Superior temporal gyrus (tissue), 1 donor: Measurements from ENCODE around the gene SND1.

ENCODE experiments used
- DNase-seq: peaks from one replicate; pipeline ENCODE4 v3.0.0-alpha.2; 2016; ENCODE audit errors: extremely low spot score

Gene SND1

GRCh38 chr7:127995156-127995880 lies 343.3 kb downstream of the SND1 start:
- DNase-seq: peak; percentile 71

- no peak for DNase-seq
Measured at GRCh38 chr7:127995881-127996215, 343.9 kb downstream of the SND1 start.

GRCh38 chr7:127996253-127997071 lies 344.5 kb downstream of the SND1 start:
- no peak for DNase-seq

DNA sequence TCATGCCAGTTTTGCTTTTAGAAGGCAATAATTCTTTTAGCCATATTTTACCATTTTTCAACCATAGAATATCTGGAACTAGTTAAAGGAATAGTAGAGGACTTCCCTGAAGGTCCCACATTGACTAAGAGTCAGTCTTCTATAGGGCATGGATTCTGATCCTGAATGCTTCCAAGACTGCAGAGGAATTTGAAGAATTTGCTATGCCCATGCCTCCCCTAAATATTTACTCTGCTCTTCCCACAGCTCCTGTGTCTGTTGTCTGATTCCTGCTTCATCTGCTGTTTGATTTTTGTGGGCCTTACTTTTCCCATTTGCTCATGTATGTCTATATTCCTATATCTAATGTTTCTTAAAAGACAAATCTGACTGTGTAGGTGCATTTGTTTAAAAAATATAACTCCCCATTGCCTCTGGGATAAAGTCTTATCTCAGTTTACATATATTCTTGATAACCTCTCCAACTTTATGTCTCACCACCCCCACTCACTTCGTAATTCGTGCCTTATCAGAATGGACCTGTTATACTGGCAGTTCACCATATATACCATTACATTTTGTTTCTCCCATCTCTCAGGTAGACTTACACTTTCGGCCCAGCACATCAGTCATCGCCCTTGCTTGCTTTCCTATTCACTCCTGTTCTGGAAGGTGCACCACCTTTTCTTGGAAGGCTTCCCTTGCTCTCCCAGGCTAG lies 345.4 kb downstream of the SND1 start:
- DNase-seq: no peak

DNA sequence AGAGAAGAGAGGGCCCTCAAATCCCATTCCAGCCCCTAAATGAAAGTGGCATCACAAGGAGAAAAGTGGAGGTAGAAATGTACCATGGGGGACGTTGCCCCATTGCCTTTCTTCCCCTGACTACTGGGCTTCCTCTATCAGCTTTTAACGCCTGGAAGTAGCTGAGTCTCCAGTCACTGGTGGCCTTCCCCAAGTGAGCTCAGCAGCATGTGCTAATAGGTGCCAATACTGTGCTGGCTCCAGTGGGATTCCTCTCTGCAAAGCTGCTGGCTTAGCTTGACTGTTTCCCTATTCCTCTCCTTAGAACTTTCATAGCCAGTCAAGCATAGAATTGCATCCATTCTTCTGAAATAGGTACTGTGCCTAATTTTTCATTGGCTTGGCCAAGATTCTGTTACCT lies 346.7 kb downstream of the SND1 start:
- no peak for DNase-seq

GRCh38 chr7:128000048-128000447 lies 348.1 kb downstream of the SND1 start:
- no peak for DNase-seq

DNA sequence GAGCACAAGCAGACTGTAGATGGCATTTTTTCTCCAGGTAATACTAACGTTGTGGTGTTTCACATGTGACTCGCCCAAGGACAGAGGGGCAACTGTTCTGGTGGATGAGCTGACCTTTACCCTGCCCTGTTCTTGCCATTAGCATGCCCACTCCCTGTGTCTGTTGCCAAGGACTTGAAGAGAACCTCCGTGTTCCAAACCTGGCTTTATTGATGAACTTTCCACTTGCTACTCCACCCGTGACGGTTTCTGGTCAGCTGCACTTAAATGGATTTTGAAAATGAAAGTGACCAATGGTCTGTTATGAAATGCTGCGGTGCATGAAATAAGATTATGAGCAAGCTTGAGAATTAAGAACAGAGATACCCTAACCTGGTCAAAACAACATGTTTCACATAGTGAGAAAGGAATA lies 348.9 kb downstream of the SND1 start:
- no peak for DNase-seq

- DNase-seq: peak; percentile 50
Measured at GRCh38 chr7:128003167-128003566, 351.2 kb downstream of the SND1 start.

GRCh38 chr7:128003787-128004186 lies 351.8 kb downstream of the SND1 start:
- peak; percentile 31 for DNase-seq

DNA sequence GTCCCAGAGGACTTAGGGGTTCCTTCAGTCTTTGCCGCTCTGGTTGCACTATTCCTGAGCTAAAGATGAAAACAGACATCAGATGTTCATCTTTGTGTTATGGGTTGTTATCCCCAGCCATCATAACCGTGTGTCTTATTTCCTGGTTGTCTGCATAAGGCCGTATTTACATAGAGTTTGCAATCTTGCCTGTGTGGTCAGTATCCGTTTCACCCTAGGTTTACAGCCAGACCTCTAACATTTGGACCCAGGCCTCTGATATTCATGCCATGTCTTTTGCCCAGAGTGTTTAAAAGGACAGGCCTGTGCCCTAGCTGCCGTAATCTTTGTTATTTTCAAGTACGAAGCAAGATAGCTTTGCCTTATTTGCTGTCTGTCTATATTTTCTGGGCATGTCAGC lies 352.6 kb downstream of the SND1 start:
- peak; percentile 18 for DNase-seq

DNA sequence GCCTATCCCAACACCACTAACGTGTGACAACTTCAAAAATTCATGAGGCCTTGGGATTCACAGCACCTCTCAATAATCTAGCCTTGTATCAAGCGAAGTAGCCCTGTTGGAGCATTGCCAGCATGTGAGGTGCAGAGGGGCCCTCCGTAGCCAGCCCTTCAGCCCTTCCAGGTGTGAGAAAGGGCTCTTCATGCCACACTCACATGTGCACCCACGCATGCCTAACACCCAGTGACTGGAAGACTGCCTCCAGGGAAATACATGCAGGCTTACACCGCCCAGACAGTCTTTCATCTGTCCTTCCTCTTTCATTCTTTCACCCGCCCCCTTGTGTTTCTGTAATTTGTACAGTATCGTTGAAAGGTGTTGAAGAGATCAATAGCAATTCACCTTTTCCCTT lies 353.1 kb downstream of the SND1 start:
- no peak for DNase-seq

GRCh38 chr7:128005759-128006159 lies 353.8 kb downstream of the SND1 start:
- no peak for DNase-seq

GRCh38 chr7:128006550-128007302 lies 354.7 kb downstream of the SND1 start:
- no peak for DNase-seq

DNA sequence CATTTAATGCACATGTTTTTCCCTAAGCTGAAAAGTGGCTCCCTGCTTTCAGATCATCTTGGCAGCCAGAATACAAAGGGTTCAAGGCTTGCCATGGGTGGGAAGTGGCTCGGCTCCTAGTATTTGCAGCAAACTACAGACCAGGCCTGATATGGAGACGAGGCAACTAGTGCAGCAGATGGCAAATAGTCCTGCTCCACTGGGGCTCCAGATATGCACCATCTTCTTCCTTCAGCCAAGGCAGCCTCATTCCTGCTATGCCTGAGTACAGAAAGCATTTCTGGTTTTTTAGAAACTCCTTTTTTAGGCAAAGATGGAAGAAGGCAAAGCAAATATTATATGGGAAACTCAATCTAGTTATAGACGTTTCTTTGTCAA lies 355.3 kb downstream of the SND1 start:
- DNase-seq: no peak

DNA sequence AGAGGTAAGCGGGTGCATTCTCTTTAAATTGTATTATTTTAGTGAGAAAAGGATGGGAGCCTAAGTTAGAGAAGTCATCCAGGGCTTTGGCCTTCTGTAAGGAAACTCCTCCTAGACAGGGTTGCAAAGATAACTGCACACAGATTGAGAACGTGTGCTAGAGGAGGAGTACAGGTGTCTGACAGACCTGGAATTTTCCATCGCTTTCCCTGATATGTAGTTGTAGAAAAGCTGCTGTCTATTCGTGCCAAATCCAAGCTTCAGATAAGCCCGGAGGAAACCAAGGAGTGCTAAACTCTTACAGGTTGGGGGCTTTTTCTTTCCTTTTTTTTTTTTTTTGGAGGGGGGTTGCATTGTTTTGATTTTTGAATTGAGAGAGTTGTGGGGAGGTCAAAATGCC lies 356.1 kb downstream of the SND1 start:
- no peak for DNase-seq

GRCh38 chr7:128008744-128009143 lies 356.8 kb downstream of the SND1 start:
- DNase-seq: no peak

DNA sequence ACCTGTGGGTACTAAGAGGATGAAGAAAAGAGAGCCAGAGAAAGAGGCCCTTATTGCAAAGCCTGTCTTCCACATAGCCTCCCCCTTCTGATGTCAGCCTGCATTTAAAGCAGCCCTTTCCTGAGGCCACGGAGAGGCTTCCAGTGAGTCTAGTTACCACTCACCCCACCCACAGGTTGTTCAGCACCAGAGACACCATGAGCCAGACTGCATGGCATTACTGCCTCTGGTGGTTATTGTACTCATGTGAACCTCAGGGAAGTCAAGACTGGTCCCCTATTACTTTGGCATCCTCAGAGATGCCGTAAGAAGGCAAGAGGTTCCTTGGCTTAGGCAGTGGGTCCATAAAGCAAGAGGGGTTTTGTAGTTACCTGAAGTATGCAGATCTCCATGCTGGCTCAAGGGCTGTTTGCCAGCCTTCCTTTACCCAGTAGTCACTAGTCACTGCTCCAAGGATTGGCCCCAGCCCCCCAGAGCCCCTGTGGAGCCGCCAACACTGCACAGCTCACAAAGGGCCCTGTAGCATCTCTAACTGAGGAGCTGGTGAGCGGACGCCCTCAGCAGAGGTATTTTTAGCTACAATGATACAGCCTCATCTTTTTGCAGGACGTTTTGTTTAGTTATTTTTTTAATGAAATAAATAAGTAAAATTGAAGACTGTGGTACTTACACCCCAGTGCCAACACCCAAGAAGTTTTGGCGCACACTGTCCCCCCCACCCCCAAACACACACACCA lies 358.6 kb downstream of the SND1 start:
- no peak for DNase-seq

- no peak for DNase-seq
Measured at GRCh38 chr7:128011131-128011661, 359.2 kb downstream of the SND1 start.

DNA sequence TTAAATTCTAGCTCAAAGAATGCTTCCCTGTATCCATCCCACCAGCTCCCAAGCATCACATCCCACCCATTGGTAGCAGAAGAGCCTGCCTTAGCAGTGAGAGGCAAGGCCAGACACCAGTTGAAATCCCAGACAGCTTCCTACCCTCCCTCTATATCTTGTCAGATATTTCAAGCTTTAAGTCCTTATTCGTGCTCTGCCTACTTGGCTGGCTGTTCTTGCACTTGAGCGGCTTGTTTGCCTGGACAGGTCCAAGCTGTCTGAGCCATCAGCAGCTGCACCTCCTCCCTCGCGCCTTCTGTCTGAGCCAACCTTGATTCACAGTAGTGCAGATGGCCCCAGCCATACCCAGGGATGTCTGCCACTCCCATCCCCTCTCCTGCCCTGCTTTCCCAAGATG lies 362.8 kb downstream of the SND1 start:
- DNase-seq: peak; percentile 55

DNA sequence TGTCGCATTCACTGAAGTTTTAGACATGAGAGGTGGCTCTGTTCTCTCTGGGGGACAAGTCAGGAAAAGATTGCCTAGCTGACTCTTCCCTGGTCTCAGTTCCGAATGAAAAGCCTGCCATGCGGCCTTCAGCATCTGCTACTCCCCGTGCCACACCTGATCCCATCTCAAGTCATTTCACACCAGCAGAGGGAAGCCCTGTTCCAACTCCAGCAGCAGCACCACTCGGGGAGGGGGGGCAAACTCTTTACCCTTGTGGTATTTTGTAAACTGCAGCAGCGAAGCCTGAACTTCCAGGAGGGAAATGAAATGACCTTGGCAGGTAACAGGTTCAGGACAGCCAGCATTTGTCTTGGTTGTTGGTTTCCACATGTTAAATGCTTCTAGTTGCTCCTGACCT lies 365.5 kb downstream of the SND1 start:
- DNase-seq: peak; percentile 45
